GM23338 (cell line): Measurements from ENCODE around the gene SLC25A47.

Experiments used
- CREB1 ChIP-seq: fragments of 250-450 bp; sonication (Bioruptor Pico); IDR thresholded peaks from 2 replicates; pipeline ENCODE4 v1.5.0; 2020; ENCODE audit warnings: low read depth, mild to moderate bottlenecking, moderate library complexity
- CTCF ChIP-seq, 2 experiments: fragments of 200-600 bp in 1 of 2; sonication (generic) in 1 of 2; conservative IDR thresholded peaks; 2 replicates each; pipeline versions ENCODE4 v1.5.1 to v1.6.1; 2016 to 2017; ENCODE audit warnings: antibody characterized with exemption in 2 of 2, low read depth in 2 of 2, mild to moderate bottlenecking in 2 of 2, moderate library complexity in 1 of 2
- EZH2 ChIP-seq: fragments of 200-600 bp; sonication (generic); IDR thresholded peaks from one replicate; pipeline ENCODE4 v1.8.0; 2017; ENCODE audit warnings: antibody characterized with exemption, mild to moderate bottlenecking, low read depth; ENCODE audit not compliant: unreplicated experiment
- EZH2phosphoT487 ChIP-seq: fragments of 200-600 bp; sonication (generic); IDR thresholded peaks from one replicate; pipeline ENCODE4 v1.8.1; 2018; ENCODE audit warnings: antibody characterized with exemption; ENCODE audit not compliant: unreplicated experiment
- JUNB ChIP-seq: IDR thresholded peaks from one replicate; pipeline ENCODE4 v1.6.1; 2016; ENCODE audit warnings: antibody characterized with exemption; ENCODE audit not compliant: unreplicated experiment
- NANOG ChIP-seq: IDR thresholded peaks from 2 replicates; pipeline ENCODE4 v1.6.1; 2016; ENCODE audit warnings: antibody characterized with exemption, borderline replicate concordance
- POLR2AphosphoS5 ChIP-seq: IDR thresholded peaks from 2 replicates; pipeline ENCODE4 v1.6.1; 2016; ENCODE audit warnings: antibody characterized with exemption, low read depth
- REST ChIP-seq: IDR thresholded peaks from one replicate; pipeline ENCODE4 v1.6.1; 2018; ENCODE audit warnings: antibody characterized with exemption; ENCODE audit not compliant: unreplicated experiment
- ZNF331 ChIP-seq: fragments of 250-450 bp; sonication (Bioruptor Pico); IDR thresholded peaks from 2 replicates; pipeline ENCODE4 v1.5.0; 2020; ENCODE audit warnings: low read depth, mild to moderate bottlenecking, moderate library complexity
- ZNF462 ChIP-seq: fragments of 250-450 bp; sonication (Bioruptor Pico); IDR thresholded peaks from 2 replicates; pipeline ENCODE4 v1.5.0; 2020; ENCODE audit warnings: mild to moderate bottlenecking, moderate library complexity

- TF ChIP-seq POLR2AphosphoS5 = no peak
- TF ChIP-seq CTCF (conservative IDR thresholded peaks at IDR 0.05; ENCODE audit: low read depth in 2 of 2) = no peak
- TF ChIP-seq EZH2 = no peak
- no peak for TF ChIP-seq CREB1 (CRISPR knock-in tag)
- TF ChIP-seq EZH2phosphoT487 = no peak
- TF ChIP-seq JUNB = no peak
- TF ChIP-seq REST = no peak
- TF ChIP-seq ZNF462 (CRISPR knock-in tag) = no peak
- TF ChIP-seq ZNF331 = no peak
- no peak for TF ChIP-seq NANOG
Observed at GRCh38 chr14:100296106-100296651, 27.0 kb upstream of the SLC25A47 start.
